Loucy (cell line): ENCODE measurements around the gene ORC3.
A peak's percentile ranks its signal among the peaks of the same experiment; 100 is the strongest.

Source experiments
- H2AFZ ChIP-seq: fragments of 200-600 bp; sonication (generic); 2 replicates; pipeline ENCODE4 v1.6.0; 2016; ENCODE audit warnings: antibody characterized with exemption, mild to moderate bottlenecking, low read length, moderate library complexity
- H3F3A ChIP-seq: fragments of 200-600 bp; 2 replicates; pipeline ENCODE4 v1.6.0; 2016; ENCODE audit warnings: antibody characterized with exemption, low read depth, mild to moderate bottlenecking
- H3K27me3 ChIP-seq: fragments of 200-600 bp; sonication (generic); 2 replicates; pipeline ENCODE4 v1.6.1; 2014; ENCODE audit warnings: low read length, mild to moderate bottlenecking; ENCODE audit not compliant: insufficient read depth, poor library complexity, severe bottlenecking
- H3K36me3 ChIP-seq: fragments of 200-600 bp; sonication (generic); 2 replicates; pipeline ENCODE4 v1.6.1; 2016; ENCODE audit warnings: low read length; ENCODE audit not compliant: insufficient read depth
- H3K4me1 ChIP-seq: fragments of 200-600 bp; sonication (generic); 2 replicates; pipeline ENCODE4 v1.5.1; 2014; ENCODE audit warnings: low read length, mild to moderate bottlenecking; ENCODE audit not compliant: insufficient read depth, poor library complexity, severe bottlenecking
- H3K4me2 ChIP-seq: fragments of 200-600 bp; sonication (generic); 2 replicates; pipeline ENCODE4 v1.6.0; 2014; ENCODE audit warnings: antibody characterized with exemption, low read length, low read depth, mild to moderate bottlenecking; ENCODE audit not compliant: poor library complexity, severe bottlenecking
- H3K4me3 ChIP-seq: fragments of 200-600 bp; sonication (generic); 2 replicates; pipeline ENCODE4 v1.5.1; 2014; ENCODE audit warnings: low read length, mild to moderate bottlenecking, mixed read lengths; ENCODE audit not compliant: poor library complexity, severe bottlenecking
- H3K79me2 ChIP-seq: fragments of 200-600 bp; sonication (generic); 2 replicates; pipeline ENCODE4 v1.6.1; 2014; ENCODE audit warnings: low read length; ENCODE audit not compliant: insufficient read depth
- H3K9ac ChIP-seq: fragments of 200-600 bp; sonication (generic); 2 replicates; pipeline ENCODE4 v1.6.0; 2014; ENCODE audit warnings: mild to moderate bottlenecking, low read depth, low read length, moderate library complexity; ENCODE audit not compliant: poor library complexity, severe bottlenecking
- H3K9me2 ChIP-seq: fragments of 200-600 bp; sonication (generic); replicated peaks from 2 replicates; pipeline ENCODE4 v1.6.1; 2016; ENCODE audit warnings: low read depth, low read length, mixed read lengths
- H3K9me3 ChIP-seq: fragments of 200-600 bp; sonication (generic); 2 replicates; pipeline ENCODE4 v1.6.1; 2014; ENCODE audit warnings: mild to moderate bottlenecking, antibody characterized with exemption, low read length, low read depth; ENCODE audit not compliant: insufficient read depth
- H4K20me1 ChIP-seq: fragments of 200-600 bp; sonication (generic); 2 replicates; pipeline ENCODE4 v1.6.0; 2014; ENCODE audit warnings: antibody characterized with exemption, low read length, mild to moderate bottlenecking; ENCODE audit not compliant: insufficient read depth, poor library complexity, severe bottlenecking
- CTCF ChIP-seq: fragments of 200-600 bp; sonication (generic); conservative IDR thresholded peaks from 2 replicates; pipeline ENCODE4 v1.5.1; 2014; ENCODE audit warnings: mild to moderate bottlenecking, antibody characterized with exemption, low read length
- EZH2phosphoT487 ChIP-seq: fragments of 200-600 bp; IDR thresholded peaks from 2 replicates; pipeline ENCODE4 v1.6.1; 2018; ENCODE audit warnings: antibody characterized with exemption, mild to moderate bottlenecking, moderate library complexity, borderline replicate concordance

The ORC3 gene

GRCh38 chr6:87589693-87590416 is at the start of gene ORC3, which contains the start of gene RARS2:
Gene ORC3 (plus strand): TSS chr6:87590135. CDS start chr6:87590169, 34 bp downstream.
Gene RARS2 (minus strand): TSS chr6:87589987. CDS start chr6:87589957, 30 bp downstream.
- Histone ChIP-seq H3K27me3 (no peaks in the 10 kb centered on the region), H3K36me3 (peaks cover 3% of the 10 kb centered on the region; the same call in 1 of the 2 replicates), H3K9me2 (no peaks in the 10 kb centered on the region), H3K4me1 (peaks cover 34% of the 10 kb centered on the region), H3K4me3 (peak within 1 kb of the TSS; percentile 94), H2AFZ (peak within 1 kb of the TSS; percentile 92), H4K20me1 (peaks cover 17% of the 10 kb centered on the region), H3K9me3 (no peaks in the 10 kb centered on the region), H3K79me2 (peaks cover 67% of the 10 kb centered on the region), H3K9ac (peak within 1 kb of the TSS; percentile 86), H3F3A (no peaks in the 10 kb centered on the region), H3K4me2 (peak within 1 kb of the TSS; percentile 95)
- TF ChIP-seq EZH2phosphoT487 (no peak), CTCF (no peak)

- Histone ChIP-seq H3F3A (no peaks in the 10 kb centered on the region), H3K4me1 (no peaks in the 10 kb centered on the region), H3K9me2 (no peaks in the 10 kb centered on the region), H3K27me3 (no peaks in the 10 kb centered on the region), H3K4me2 (no peak overlapping the region), H2AFZ (no peak overlapping the region), H3K36me3 (peaks cover 48% of the 10 kb centered on the region; the same call in 1 of the 2 replicates), H3K4me3 (no peak overlapping the region), H3K79me2 (no peaks in the 10 kb centered on the region), H4K20me1 (no peaks in the 10 kb centered on the region), H3K9ac (no peak overlapping the region), H3K9me3 (no peaks in the 10 kb centered on the region)
- TF ChIP-seq CTCF (no peak), EZH2phosphoT487 (no peak)
Measured at GRCh38 chr6:87540539-87540938, 49.4 kb upstream of the ORC3 start.

GRCh38 chr6:87541041-87541440 is 48.9 kb upstream of the ORC3 start:
- Histone ChIP-seq H3K9me2 (no peaks in the 10 kb centered on the region), H3F3A (no peaks in the 10 kb centered on the region), H2AFZ (no peak overlapping the region), H3K36me3 (peaks cover 49% of the 10 kb centered on the region; the same call in 1 of the 2 replicates), H3K9ac (no peak overlapping the region), H3K79me2 (no peaks in the 10 kb centered on the region), H3K27me3 (no peaks in the 10 kb centered on the region), H3K4me3 (no peak overlapping the region), H3K4me2 (no peak overlapping the region), H4K20me1 (no peaks in the 10 kb centered on the region), H3K4me1 (no peaks in the 10 kb centered on the region), H3K9me3 (no peaks in the 10 kb centered on the region)
- TF ChIP-seq EZH2phosphoT487 (no peak), CTCF (no peak)
